Mesothelial cell of epicardium (in vitro differentiated cells): ENCODE measurements around the gene DAGLB. TPM values are rescaled to one million over a fixed set of nuclear protein-coding genes. Genes with fewer than 3 reads are reported as not detected.
A peak's percentile ranks its signal among the peaks of the same experiment; 100 is the strongest.

Source experiments
- DNase-seq, 2 experiments: peaks; one replicate each; pipeline ENCODE4 v3.0.0; 2021; ENCODE audit warnings: low spot score in 2 of 2; ENCODE audit not compliant: unreplicated experiment in 2 of 2
- H3K27ac Mint-ChIP-seq: 2 replicates; pipeline ENCODE4 v1.8.0; 2021; ENCODE audit warnings: mixed read lengths
- H3K27me3 Mint-ChIP-seq: 2 replicates; pipeline ENCODE4 v1.8.0; 2021; ENCODE audit warnings: low read depth, mixed read lengths
- H3K36me3 Mint-ChIP-seq: 2 replicates; pipeline ENCODE4 v1.8.0; 2021; ENCODE audit warnings: mixed read lengths
- H3K4me1 Mint-ChIP-seq: 2 replicates; pipeline ENCODE4 v1.8.0; 2021; ENCODE audit warnings: mixed read lengths
- H3K4me3 Mint-ChIP-seq: 2 replicates; pipeline ENCODE4 v1.8.0; 2021; ENCODE audit warnings: mild to moderate bottlenecking, moderate library complexity, mixed read lengths
- H3K9me3 Mint-ChIP-seq: 2 replicates; pipeline ENCODE4 v1.8.0; 2021; ENCODE audit warnings: mixed read lengths
- CTCF ChIP-seq: fragments of 200-600 bp; sonication (generic); IDR thresholded peaks from one replicate; pipeline ENCODE4 v1.5.0; 2021; ENCODE audit warnings: antibody characterized with exemption; ENCODE audit not compliant: unreplicated experiment
- total RNA-seq: library from RNA; stranded (reverse); gene quantifications from 3 replicates; pipeline ENCODE4 v1.2.1, GENCODE V29; 2021

Gene DAGLB
- total RNA-seq, 1 donor from 2014 or later: 24.1 TPM

- no peak for DNase-seq
- no peak for TF ChIP-seq CTCF
- Mint-ChIP-seq H3K27me3 (no peaks in the 10 kb centered on the region), H3K27ac (peak overlapping the region; percentile 93), H3K4me1 (peaks cover 22% of the 10 kb centered on the region), H3K36me3 (peaks cover 27% of the 10 kb centered on the region), H3K4me3 (no peak overlapping the region), H3K9me3 (no peaks in the 10 kb centered on the region)
These were observed 54.8 kb downstream of the DAGLB start for GRCh38 chr7:6392712-6393666.

GRCh38 chr7:6389728-6390127, 58.0 kb downstream of the DAGLB start:
- Mint-ChIP-seq H3K27me3 (no peaks in the 10 kb centered on the region), H3K9me3 (no peaks in the 10 kb centered on the region), H3K27ac (no peak overlapping the region), H3K4me1 (peaks cover 36% of the 10 kb centered on the region), H3K36me3 (peaks cover 23% of the 10 kb centered on the region), H3K4me3 (no peak overlapping the region)
- no peak for DNase-seq
- no peak for TF ChIP-seq CTCF

- Mint-ChIP-seq H3K27me3 (no peaks in the 10 kb centered on the region), H3K4me3 (no peak overlapping the region), H3K36me3 (peaks cover 17% of the 10 kb centered on the region), H3K27ac (no peak overlapping the region), H3K9me3 (no peaks in the 10 kb centered on the region), H3K4me1 (peaks cover 28% of the 10 kb centered on the region)
- TF ChIP-seq CTCF: no peak
- no peak for DNase-seq
These were observed 59.9 kb downstream of the DAGLB start for GRCh38 chr7:6387734-6388294.

GRCh38 chr7:6386779-6387178, 61.0 kb downstream of the DAGLB start:
- TF ChIP-seq CTCF: no peak
- peak overlapping the region; percentile 39 for H3K27ac Mint-ChIP-seq
- no peak overlapping the region for H3K4me3 Mint-ChIP-seq
- H3K27me3 Mint-ChIP-seq: no peaks in the 10 kb centered on the region
- no peak for DNase-seq
- peaks cover 29% of the 10 kb centered on the region for H3K4me1 Mint-ChIP-seq
- H3K36me3 Mint-ChIP-seq: peaks cover 17% of the 10 kb centered on the region
- H3K9me3 Mint-ChIP-seq: no peaks in the 10 kb centered on the region

- H3K36me3 Mint-ChIP-seq: peaks cover 11% of the 10 kb centered on the region
- H3K27me3 Mint-ChIP-seq: no peaks in the 10 kb centered on the region
- no peak for TF ChIP-seq CTCF
These were observed 61.7 kb downstream of the DAGLB start for GRCh38 chr7:6385909-6386560.

More at GRCh38 chr7:6385909-6386560, 61.7 kb downstream of the DAGLB start:
- H3K4me1 Mint-ChIP-seq: peaks cover 29% of the 10 kb centered on the region
- H3K9me3 Mint-ChIP-seq: no peaks in the 10 kb centered on the region
- DNase-seq: no peak
- H3K27ac Mint-ChIP-seq: peak overlapping the region; percentile 95
- H3K4me3 Mint-ChIP-seq: no peak overlapping the region
